Activated CD8-positive, alpha-beta memory T cell treated with anti-CD3 and anti-CD28 coated beads for 24 hours (primary cell): ENCODE results near the gene NEGR1.

Experiments
- DNase-seq: peaks from one replicate; pipeline ENCODE4 v3.0.0-alpha.2; 2020

Gene NEGR1

GRCh38 chr1:71660411-71660810, 621.9 kb downstream of the NEGR1 start:
- no peak for DNase-seq

- DNase-seq, result no peak
Measured at GRCh38 chr1:71657891-71658679, 624.3 kb downstream of the NEGR1 start.

- no peak for DNase-seq
Measured at GRCh38 chr1:71656902-71657301, 625.4 kb downstream of the NEGR1 start.

GRCh38 chr1:71655604-71656003, 626.7 kb downstream of the NEGR1 start:
- no peak for DNase-seq

GRCh38 chr1:71653952-71654351, 628.4 kb downstream of the NEGR1 start:
- no peak for DNase-seq

- no peak for DNase-seq
Measured at GRCh38 chr1:71651214-71651613, 631.1 kb downstream of the NEGR1 start.

GRCh38 chr1:71650119-71650518, 632.2 kb downstream of the NEGR1 start:
- no peak for DNase-seq

- DNase-seq, result no peak
Measured at GRCh38 chr1:71649608-71650007, 632.7 kb downstream of the NEGR1 start.

- DNase-seq, result no peak
Measured at GRCh38 chr1:71647513-71648300, 634.6 kb downstream of the NEGR1 start.

GRCh38 chr1:71645015-71645414, 637.3 kb downstream of the NEGR1 start:
- no peak for DNase-seq

GRCh38 chr1:71641903-71642302, 640.4 kb downstream of the NEGR1 start:
- no peak for DNase-seq

GRCh38 chr1:71640998-71641397, 641.3 kb downstream of the NEGR1 start:
- no peak for DNase-seq

- DNase-seq, result no peak
Measured at GRCh38 chr1:71640116-71640515, 642.2 kb downstream of the NEGR1 start.

- no peak for DNase-seq
Measured at GRCh38 chr1:71638081-71638766, 644.1 kb downstream of the NEGR1 start.

GRCh38 chr1:71635568-71635967, 646.8 kb downstream of the NEGR1 start:
- no peak for DNase-seq

GRCh38 chr1:71634159-71634558, 648.2 kb downstream of the NEGR1 start:
- DNase-seq, result no peak

- DNase-seq, result no peak
Measured at GRCh38 chr1:71630073-71630472, 652.3 kb downstream of the NEGR1 start.

- no peak for DNase-seq
Measured at GRCh38 chr1:71625004-71625403, 657.3 kb downstream of the NEGR1 start.

- no peak for DNase-seq
Measured at GRCh38 chr1:71623888-71624287, 658.5 kb downstream of the NEGR1 start.

- DNase-seq, result no peak
Measured at GRCh38 chr1:71621785-71622184, 660.6 kb downstream of the NEGR1 start.

- DNase-seq, result no peak
Measured at GRCh38 chr1:71618766-71619530, 663.4 kb downstream of the NEGR1 start.

GRCh38 chr1:71618191-71618590, 664.1 kb downstream of the NEGR1 start:
- no peak for DNase-seq

- DNase-seq, result no peak
Measured at GRCh38 chr1:71610476-71610875, 671.9 kb downstream of the NEGR1 start.
